ENCODE data around the gene APOC1. TPM values are rescaled to one million over a fixed set of nuclear protein-coding genes. Genes with fewer than 3 reads are reported as not detected.
"Not testable (repeated sequence)": the region's sequence is repeated elsewhere in the genome, so short reads cannot be mapped to it uniquely, and the experiment has no call there.

APOC1 gene
- 6,817 TPM for total RNA-seq

- ATAC-seq: peak; percentile 68
- peak; percentile 86 for DNase-seq (ENCODE audit: low spot score)
Observed at GRCh38 chr19:44914433-44915206, at the start of gene APOC1. TSS of gene APOC1 (plus strand) at chr19:44914608. CDS start at chr19:44914892, 284 bp downstream.

GRCh38 chr19:44865196-44865767 is 49.1 kb upstream of the APOC1 start:
- ATAC-seq (no peak), DNase-seq (ENCODE audit: low spot score) (no peak)

- DNase-seq (ENCODE audit: low spot score) (no peak), ATAC-seq (no peak)
Observed at GRCh38 chr19:44866664-44867063, 47.7 kb upstream of the APOC1 start.

GRCh38 chr19:44867578-44867977 is 46.8 kb upstream of the APOC1 start:
- DNase-seq (ENCODE audit: low spot score): no peak

DNA sequence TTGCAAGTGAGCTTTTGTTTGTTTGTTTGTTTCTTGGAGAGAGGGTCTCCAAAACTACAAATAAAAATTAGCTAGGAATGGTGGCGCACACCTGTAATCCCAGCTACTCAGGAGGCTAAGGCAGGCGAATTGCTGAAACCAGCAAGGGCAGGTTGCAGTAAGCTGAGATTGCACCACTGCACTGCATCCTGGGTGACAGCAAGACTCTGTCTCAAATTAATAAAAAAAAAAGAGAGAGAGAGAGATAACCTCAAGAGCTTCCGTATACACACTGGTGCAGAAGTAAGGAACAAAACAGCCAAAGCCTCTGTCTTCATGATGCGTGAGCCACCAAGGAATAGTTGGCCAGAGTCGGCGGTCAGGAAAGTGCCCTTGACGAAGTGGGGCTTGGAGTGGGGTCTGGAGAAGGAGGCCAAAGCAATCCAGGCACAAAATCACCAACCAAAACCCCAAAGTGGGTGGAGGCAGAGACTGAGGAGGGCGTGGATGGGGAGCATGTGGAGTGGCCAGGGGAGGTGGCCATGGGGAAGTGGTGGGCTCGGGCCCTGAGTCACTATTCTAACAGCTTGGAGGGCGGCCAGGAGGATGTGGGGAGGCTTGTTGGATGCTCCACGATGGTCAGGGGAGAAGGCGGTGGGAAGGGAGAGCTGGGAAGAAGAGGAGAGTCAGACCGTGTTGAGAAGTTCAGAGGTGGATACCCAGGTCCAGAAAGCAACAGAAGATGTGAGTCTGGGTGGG is 44.5 kb upstream of the APOC1 start:
- peak; percentile 20 for ATAC-seq
- DNase-seq (ENCODE audit: low spot score): no peak

More at GRCh38 chr19:44867578-44867977, 46.8 kb upstream of the APOC1 start:
- ATAC-seq: no peak

DNA sequence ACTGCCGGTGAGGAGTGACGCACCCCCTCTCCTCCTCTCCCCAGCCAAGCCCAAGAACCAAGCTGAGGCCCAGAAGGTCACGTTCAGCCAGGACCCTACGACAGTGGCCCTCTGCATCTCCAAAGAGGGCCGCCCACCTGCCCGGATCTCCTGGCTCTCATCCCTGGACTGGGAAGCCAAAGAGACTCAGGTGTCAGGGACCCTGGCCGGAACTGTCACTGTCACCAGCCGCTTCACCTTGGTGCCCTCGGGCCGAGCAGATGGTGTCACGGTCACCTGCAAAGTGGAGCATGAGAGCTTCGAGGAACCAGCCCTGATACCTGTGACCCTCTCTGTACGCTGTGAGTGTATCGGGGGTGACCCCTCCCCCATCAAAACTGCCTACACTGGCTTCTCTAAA is 42.6 kb upstream of the APOC1 start:
- no peak for ATAC-seq

GRCh38 chr19:44872661-44873060 is 41.7 kb upstream of the APOC1 start:
- ATAC-seq (no peak), DNase-seq (ENCODE audit: low spot score) (no peak)

More for the DNA sequence above, 42.6 kb upstream of the APOC1 start:
- DNase-seq (ENCODE audit: low spot score): no peak

- DNase-seq (ENCODE audit: low spot score): no peak
Observed at GRCh38 chr19:44874317-44874716, 40.1 kb upstream of the APOC1 start.

GRCh38 chr19:44875666-44876451 is 38.5 kb upstream of the APOC1 start:
- no peak for DNase-seq (ENCODE audit: low spot score)
- peak; percentile 19 for ATAC-seq

More at GRCh38 chr19:44874317-44874716, 40.1 kb upstream of the APOC1 start:
- ATAC-seq: no peak

GRCh38 chr19:44876930-44877535 is 37.4 kb upstream of the APOC1 start:
- ATAC-seq (no peak), DNase-seq (ENCODE audit: low spot score) (no peak)

DNA sequence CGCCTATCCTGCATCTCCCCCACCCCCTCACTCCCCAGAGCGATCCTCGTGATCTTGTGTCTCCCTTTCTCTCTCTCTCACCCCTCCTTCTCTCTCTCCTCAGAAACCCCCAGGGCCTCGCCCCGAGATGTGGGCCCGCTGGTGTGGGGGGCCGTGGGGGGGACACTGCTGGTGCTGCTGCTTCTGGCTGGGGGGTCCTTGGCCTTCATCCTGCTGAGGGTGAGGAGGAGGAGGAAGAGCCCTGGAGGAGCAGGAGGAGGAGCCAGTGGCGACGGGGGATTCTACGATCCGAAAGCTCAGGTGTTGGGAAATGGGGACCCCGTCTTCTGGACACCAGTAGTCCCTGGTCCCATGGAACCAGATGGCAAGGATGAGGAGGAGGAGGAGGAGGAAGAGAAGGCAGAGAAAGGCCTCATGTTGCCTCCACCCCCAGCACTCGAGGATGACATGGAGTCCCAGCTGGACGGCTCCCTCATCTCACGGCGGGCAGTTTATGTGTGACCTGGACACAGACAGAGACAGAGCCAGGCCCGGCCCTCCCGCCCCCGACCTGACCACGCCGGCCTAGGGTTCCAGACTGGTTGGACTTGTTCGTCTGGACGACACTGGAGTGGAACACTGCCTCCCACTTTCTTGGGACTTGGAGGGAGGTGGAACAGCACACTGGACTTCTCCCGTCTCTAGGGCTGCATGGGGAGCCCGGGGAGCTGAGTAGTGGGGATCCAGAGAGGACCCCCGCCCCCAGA is 36.1 kb upstream of the APOC1 start:
- no peak for DNase-seq (ENCODE audit: low spot score)
- no peak for ATAC-seq

DNA sequence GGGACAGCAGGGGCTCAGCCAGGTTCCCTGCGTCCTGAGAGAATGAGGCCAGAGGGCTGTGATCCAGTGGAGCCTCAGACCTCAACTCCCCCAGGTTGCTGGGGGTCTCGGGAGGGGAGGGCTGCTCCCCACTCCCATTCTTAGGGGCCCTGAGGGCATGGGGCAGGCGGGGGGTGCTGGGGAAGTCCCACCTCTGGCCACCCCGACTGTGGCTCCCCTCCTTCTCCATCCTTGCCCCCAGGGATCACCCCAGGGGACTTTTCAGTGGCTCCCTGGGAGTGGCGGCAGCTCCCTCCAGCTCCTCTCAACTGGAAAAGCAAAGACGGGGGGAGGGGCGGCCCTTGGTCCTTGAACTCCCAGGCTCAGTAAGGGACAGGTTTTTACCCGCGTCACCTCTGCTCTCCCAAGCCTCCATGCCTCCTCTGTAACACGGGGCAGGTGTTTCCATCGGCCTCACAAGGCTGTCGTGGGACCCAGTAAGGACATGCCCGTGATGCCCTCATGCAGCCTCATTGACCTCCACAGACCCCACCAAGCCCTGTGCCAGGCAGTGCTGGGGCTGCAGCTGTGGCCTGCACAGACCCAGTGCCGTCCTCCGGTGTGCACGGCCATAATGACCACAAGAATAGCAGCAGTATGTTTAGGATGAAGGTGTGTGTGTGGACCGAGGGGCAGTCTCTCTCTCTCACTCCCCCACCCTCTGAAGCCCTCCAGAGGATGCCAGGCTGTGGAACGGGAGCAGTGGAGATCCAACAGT is 34.9 kb upstream of the APOC1 start:
- DNase-seq (ENCODE audit: low spot score) (peak; percentile 43), ATAC-seq (no peak)

DNA sequence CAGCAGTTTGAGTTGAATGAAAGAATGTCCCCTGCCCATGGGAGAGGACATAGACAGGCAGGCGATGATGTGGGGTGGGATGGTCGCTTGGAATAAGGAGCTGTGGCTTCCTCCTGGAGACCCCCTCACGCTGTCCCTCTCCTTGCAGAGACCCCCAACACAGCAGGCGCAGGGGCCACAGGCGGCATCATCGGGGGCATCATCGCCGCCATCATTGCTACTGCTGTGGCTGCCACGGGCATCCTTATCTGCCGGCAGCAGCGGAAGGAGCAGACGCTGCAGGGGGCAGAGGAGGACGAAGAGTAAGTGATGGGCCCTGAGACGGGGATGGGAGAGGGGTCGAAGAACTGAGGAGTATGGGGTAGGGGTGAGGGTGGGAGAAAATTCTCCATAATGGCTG is 32.3 kb upstream of the APOC1 start:
- ATAC-seq (no peak), DNase-seq (ENCODE audit: low spot score) (no peak)

- not testable (repeated sequence) for DNase-seq (ENCODE audit: low spot score); ATAC-seq
Observed at GRCh38 chr19:44882619-44883397, 31.6 kb upstream of the APOC1 start.

DNA sequence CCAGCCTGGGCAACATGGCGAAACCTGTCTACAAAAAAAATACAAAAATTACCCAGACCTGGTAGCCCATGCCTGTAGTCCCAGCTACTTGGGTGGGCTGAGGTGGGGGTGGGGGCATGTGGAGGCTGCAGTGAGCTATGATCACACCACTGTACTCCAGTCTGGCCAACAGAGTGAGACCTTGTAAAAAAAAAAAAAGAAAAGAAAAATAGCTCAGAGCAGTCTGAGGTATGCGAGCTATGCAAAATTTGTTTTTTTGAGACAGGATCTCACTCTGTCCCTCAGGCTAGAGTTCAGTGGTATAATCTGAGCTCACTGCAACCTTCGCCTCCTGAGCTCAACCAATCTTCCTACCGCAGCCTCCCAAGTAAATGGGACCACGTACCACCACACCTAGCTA is 30.5 kb upstream of the APOC1 start:
- ATAC-seq: no peak
- no peak for DNase-seq (ENCODE audit: low spot score)

GRCh38 chr19:44884566-44884965 is 29.8 kb upstream of the APOC1 start:
- ATAC-seq (no peak), DNase-seq (ENCODE audit: low spot score) (no peak)

DNA sequence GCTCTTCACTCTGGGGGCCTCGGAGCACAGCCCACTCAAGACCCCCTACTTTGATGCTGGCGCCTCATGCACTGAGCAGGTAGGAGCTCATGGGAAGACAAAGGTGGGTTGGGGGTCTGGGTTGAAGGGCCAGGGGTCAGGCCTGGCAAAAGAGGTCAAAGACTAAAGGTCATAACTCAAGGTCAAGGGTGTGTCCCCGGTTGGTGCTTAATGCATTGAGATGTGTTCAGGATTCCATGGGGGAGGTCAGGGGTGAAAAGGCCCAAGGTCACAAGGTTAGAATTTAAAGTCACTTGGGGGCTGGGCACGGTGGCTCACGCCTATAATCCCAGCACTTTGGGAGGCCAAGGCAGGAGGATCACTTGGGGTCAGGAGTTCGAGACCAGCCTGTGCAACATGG is 28.3 kb upstream of the APOC1 start:
- no peak for DNase-seq (ENCODE audit: low spot score)
- ATAC-seq: no peak

DNA sequence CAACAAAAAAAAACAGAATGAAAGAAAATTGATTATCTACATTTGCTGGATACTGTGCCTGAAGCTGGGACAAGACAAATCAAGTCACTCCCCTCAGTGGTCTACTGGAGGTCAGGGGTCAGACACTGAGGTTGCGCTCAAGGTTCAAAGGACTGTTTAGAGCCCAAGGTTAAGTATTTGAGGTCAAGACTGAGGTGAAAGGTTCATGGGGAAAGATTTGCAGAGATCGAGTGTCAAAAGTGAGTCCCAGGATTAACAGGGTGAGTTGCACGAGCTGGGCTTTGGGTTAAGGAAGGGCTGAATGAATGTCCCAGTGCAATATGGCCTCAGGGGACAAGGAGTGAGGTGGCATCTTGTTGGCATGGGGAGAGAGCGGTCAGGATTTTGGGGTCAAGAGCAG is 26.8 kb upstream of the APOC1 start:
- DNase-seq (ENCODE audit: low spot score) (no peak), ATAC-seq (no peak)

Measured in left lobe of liver (tissue), 2 donors.